HCT116 (cell line): Measurements from ENCODE around the gene KRAS. TPM values are rescaled to one million over a fixed set of nuclear protein-coding genes. Genes with fewer than 3 reads are reported as not detected.

ENCODE experiments used
- ATAC-seq: fragments of 200-7000 bp; cut with Tn5 transposase; 2 replicates; pipeline ENCODE4 v1.9.1; 2020; ENCODE audit warnings: mild to moderate bottlenecking, moderate library complexity
- BruUV-seq: library from RNA; stranded (reverse); fragments of 400-500 nt; replicated peaks from 2 replicates; lab custom pipeline; 2021; lab: Mats Ljungman, UMichigan
- CTCF ChIA-PET: fragments of 300-600 bp; sonication (Branson Sonifier 250); formaldehyde crosslinking; loops from one replicate; lab custom pipeline; 2021; ENCODE audit warnings: antibody characterized with exemption; lab: Charles Lee
- POLR2A ChIA-PET: fragments of 300-600, 350-600 bp; sonication (Branson Sonifier 250); formaldehyde crosslinking; loops from one replicate; lab custom pipeline; 2021; ENCODE audit warnings: antibody characterized with exemption; lab: Charles Lee
- RAD21 ChIA-PET, 2 experiments: fragments of 300-600 bp; sonication (Branson Sonifier 250); formaldehyde crosslinking; loops; one replicate each; lab custom pipeline; 2023; ENCODE audit warnings: low total read pairs in 2 of 2; ENCODE audit not compliant: uncharacterized antibody in 2 of 2, unreplicated experiment in 2 of 2, low non-redundant PET in 1 of 2; lab: Charles Lee
- DNase-seq: peaks from one replicate; pipeline ENCODE4 v3.0.0-alpha.2; 2010; ENCODE audit warnings: low read depth, low spot score
- H2AFZ ChIP-seq: fragments of 200-600 bp; shearing (Covaris generic), sonication (generic); 2 replicates; pipeline ENCODE4 v1.6.1; 2017; ENCODE audit warnings: low read depth, mixed run types, mixed read lengths, antibody characterized with exemption, low read length; ENCODE audit not compliant: poor library complexity, severe bottlenecking
- H3K27ac ChIP-seq: 2 replicates; pipeline ENCODE4 v1.5.1; 2012; ENCODE audit warnings: low read depth, low read length
- H3K27me3 ChIP-seq: fragments of 200-600 bp; sonication (generic); 2 replicates; pipeline ENCODE4 v1.6.1; 2016; ENCODE audit warnings: mixed run types, low read length, mixed read lengths; ENCODE audit not compliant: insufficient read depth
- H3K36me3 ChIP-seq, 2 experiments: fragments of 200-500 bp in 1 of 2; fragments of 200-600 bp in 1 of 2; sonication (Bioruptor generic) in 1 of 2; sonication (generic) in 1 of 2; 2 replicates each; pipeline versions ENCODE4 v1.5.1 to v1.6.1; 2014 to 2016; ENCODE audit warnings: low read length in 2 of 2, inconsistent platforms in 1 of 2, mixed read lengths in 1 of 2, mixed run types in 1 of 2; ENCODE audit not compliant: insufficient read depth in 2 of 2, control insufficient read depth in 1 of 2
- H3K4me1 ChIP-seq, 2 experiments: fragments of 200-600 bp in 1 of 2; sonication (generic) in 1 of 2; 2 replicates each; pipeline versions ENCODE4 v1.5.1 to v1.6.1; 2012 to 2017; ENCODE audit warnings: low read length in 2 of 2, inconsistent platforms in 1 of 2, mild to moderate bottlenecking in 1 of 2, mixed read lengths in 1 of 2, mixed run types in 1 of 2, moderate library complexity in 1 of 2; ENCODE audit not compliant: insufficient read depth in 2 of 2, control insufficient read depth in 1 of 2
- H3K4me2 ChIP-seq: fragments of 200-600 bp; sonication (generic); 2 replicates; pipeline ENCODE4 v1.6.1; 2017; ENCODE audit warnings: mixed run types, low read length, mixed read lengths
- H3K4me3 ChIP-seq, 2 experiments: fragments of 200-600 bp in 1 of 2; sonication (generic) in 1 of 2; replicated peaks in 1 of 2; 2 replicates each; pipeline ENCODE4 v1.5.1; 2011 to 2016; ENCODE audit warnings: low read length in 2 of 2, control low read depth in 1 of 2, low read depth in 1 of 2, mild to moderate bottlenecking in 1 of 2, mixed read lengths in 1 of 2, mixed run types in 1 of 2
- H3K79me2 ChIP-seq: fragments of 200-600 bp; sonication (generic); 2 replicates; pipeline ENCODE4 v1.6.1; 2017; ENCODE audit warnings: mild to moderate bottlenecking, mixed run types, low read length, moderate library complexity, mixed read lengths; ENCODE audit not compliant: insufficient read depth
- H3K9ac ChIP-seq: fragments of 200-600 bp; sonication (generic); 2 replicates; pipeline ENCODE4 v1.6.1; 2016; ENCODE audit warnings: low read length, mixed read lengths
- H3K9me2 ChIP-seq: fragments of 200-600 bp; sonication (generic), shearing (Covaris generic); 2 replicates; pipeline ENCODE4 v1.6.1; 2017; ENCODE audit warnings: mixed run types, mild to moderate bottlenecking, moderate library complexity; ENCODE audit not compliant: insufficient read depth
- H3K9me3 ChIP-seq, 2 experiments: fragments of 200-500 bp in 1 of 2; fragments of 200-600 bp in 1 of 2; sonication (Bioruptor generic) in 1 of 2; sonication (generic) in 1 of 2; 2 replicates each; pipeline ENCODE4 v1.6.1; 2014 to 2017; ENCODE audit warnings: low read length in 2 of 2, mixed read lengths in 2 of 2, inconsistent platforms in 1 of 2, low read depth in 1 of 2, mild to moderate bottlenecking in 1 of 2, mixed run types in 1 of 2, moderate library complexity in 1 of 2; ENCODE audit not compliant: control insufficient read depth in 1 of 2, insufficient read depth in 1 of 2
- H4K20me1 ChIP-seq: fragments of 200-600 bp; sonication (generic), shearing (Covaris generic); 2 replicates; pipeline ENCODE4 v1.6.1; 2017; ENCODE audit warnings: mixed run types, mild to moderate bottlenecking, moderate library complexity; ENCODE audit not compliant: insufficient read depth
- ELF1 ChIP-seq: IDR thresholded peaks from 2 replicates; pipeline ENCODE4 v1.6.1; 2012; ENCODE audit warnings: low read depth, borderline replicate concordance
- EZH2 ChIP-seq: fragments of 200-600 bp; sonication (generic); IDR thresholded peaks from 2 replicates; pipeline ENCODE4 v1.6.1; 2017; ENCODE audit warnings: antibody characterized with exemption, mixed run types
- POLR2AphosphoS5 ChIP-seq: IDR thresholded peaks from 2 replicates; pipeline ENCODE4 v1.6.1; 2011; ENCODE audit warnings: mild to moderate bottlenecking, low read depth, low read length, moderate library complexity
- RAD21 ChIP-seq: IDR thresholded peaks from 2 replicates; pipeline ENCODE4 v1.6.1; 2012; ENCODE audit warnings: low read depth, mild to moderate bottlenecking
- SRF ChIP-seq: IDR thresholded peaks from 2 replicates; pipeline ENCODE4 v1.6.1; 2012; ENCODE audit warnings: low read depth
- TCF7L2 ChIP-seq: IDR thresholded peaks from 2 replicates; pipeline ENCODE4 v1.7.0; 2011; ENCODE audit warnings: borderline replicate concordance, inconsistent platforms; ENCODE audit not compliant: insufficient read depth, insufficient read length; ENCODE audit errors: extremely low read depth
- YY1 ChIP-seq: IDR thresholded peaks from 2 replicates; pipeline ENCODE4 v1.6.1; 2011; ENCODE audit warnings: low read length, low read depth, moderate library complexity, mild to moderate bottlenecking; ENCODE audit not compliant: insufficient replicate concordance; ENCODE audit errors: extremely low read depth
- intact Hi-C: fragments of 100-400 bp; cut with micrococcal nuclease; formaldehyde crosslinking; loops from 2 replicates; pipeline ENCODE4 v1.10.0; 2022
- total RNA-seq: library from RNA; stranded (reverse); gene quantifications from one replicate; pipeline ENCODE4 v1.2.1, GENCODE V29; 2021; ENCODE audit not compliant: unreplicated experiment
- TF ChIP-seq, protein P1 (sequence below): IDR thresholded peaks from 2 replicates; pipeline ENCODE4 v1.6.1; 2011; ENCODE audit warnings: mild to moderate bottlenecking, low read length, moderate library complexity; ENCODE audit not compliant: insufficient replicate concordance; ENCODE audit errors: extremely low read depth
- TF ChIP-seq, protein P2 (sequence below): IDR thresholded peaks from 2 replicates; pipeline ENCODE4 v1.6.1; 2012

KRAS gene
- total RNA-seq, 1 experiment from 2014 or later = 37.5 TPM

DNA sequence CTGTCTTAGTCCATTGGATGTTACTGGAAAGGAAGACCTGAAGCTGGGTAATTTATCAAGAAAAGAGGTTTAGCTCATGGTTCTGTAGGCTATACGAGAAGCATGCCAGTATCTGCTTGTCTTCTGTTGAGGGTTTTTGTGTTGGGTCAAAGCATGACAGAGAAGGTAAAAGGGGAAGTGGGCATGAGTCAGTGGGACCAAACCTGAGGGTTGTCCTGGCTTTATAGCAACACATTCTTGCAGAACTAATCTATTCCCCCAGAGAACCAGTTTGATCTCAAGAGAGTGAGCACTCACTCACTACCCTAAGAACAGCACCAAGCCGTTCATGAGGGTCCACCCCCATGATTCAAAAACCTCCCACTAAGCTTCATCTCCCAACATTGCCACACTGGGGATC is 19.0 kb upstream of the KRAS start:
- H3K36me3 ChIP-seq = no peaks in the 10 kb centered on the region
- no peaks in the 10 kb centered on the region for H3K9me2 ChIP-seq
- POLR2A ChIA-PET = no interaction called here
- DNase-seq (no peak), ATAC-seq (no peak)
- BruUV-seq = no TSS peak
- RAD21 ChIA-PET = no interaction called here
- intact Hi-C loops = no loop called here
- TF ChIP-seq ELF1 (no peak), SRF (no peak), TCF7L2 (no peak), RAD21 (no peak), YY1 (no peak)
- no peak overlapping the region for H3K27ac ChIP-seq
- no peak overlapping the region for H2AFZ ChIP-seq
- H3K4me1 ChIP-seq = no peaks in the 10 kb centered on the region
- no peaks in the 10 kb centered on the region for H4K20me1 ChIP-seq
- H3K9ac ChIP-seq = no peak overlapping the region
- H3K9me3 ChIP-seq = no peaks in the 10 kb centered on the region
- CTCF ChIA-PET = no interaction called here
- no peaks in the 10 kb centered on the region for H3K27me3 ChIP-seq
- H3K4me3 ChIP-seq = no peak overlapping the region
- no peak overlapping the region for H3K4me2 ChIP-seq
- H3K79me2 ChIP-seq = no peaks in the 10 kb centered on the region

DNA sequence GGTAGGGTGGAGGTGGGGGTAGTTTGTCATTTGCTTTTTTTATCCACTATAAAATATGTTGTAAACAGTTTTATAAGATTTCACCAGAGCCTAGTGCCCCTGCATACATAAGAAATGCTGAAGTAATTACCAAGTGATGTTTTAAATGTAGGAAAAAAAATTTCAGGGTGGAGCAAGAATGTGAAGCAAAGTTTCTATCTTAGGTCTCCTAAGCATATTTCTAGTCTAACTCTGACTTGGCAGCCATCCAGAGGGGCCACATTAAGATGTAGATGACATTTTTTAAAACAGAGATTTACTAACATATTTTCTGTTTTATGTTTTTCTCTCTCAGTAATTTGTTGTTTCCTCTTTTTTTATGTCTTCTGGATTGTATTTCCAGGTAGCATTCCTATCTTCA is 15.8 kb upstream of the KRAS start:
- Histone ChIP-seq H3K4me1 (no peaks in the 10 kb centered on the region), H3K27ac (no peak overlapping the region), H3K4me2 (no peak overlapping the region), H3K27me3 (no peaks in the 10 kb centered on the region), H3K9ac (no peak overlapping the region), H3K9me3 (no peaks in the 10 kb centered on the region), H3K79me2 (no peaks in the 10 kb centered on the region), H3K36me3 (no peaks in the 10 kb centered on the region), H3K9me2 (no peaks in the 10 kb centered on the region), H4K20me1 (no peaks in the 10 kb centered on the region), H3K4me3 (no peak overlapping the region), H2AFZ (no peak overlapping the region)
- intact Hi-C loops = no loop called here
- ChIA-PET POLR2A (no interaction called here), RAD21 (no interaction called here), CTCF (no interaction called here)
- TF ChIP-seq POLR2AphosphoS5 = no peak
- TF ChIP-seq EZH2 = no peak
- TF ChIP-seq, protein P1, sequence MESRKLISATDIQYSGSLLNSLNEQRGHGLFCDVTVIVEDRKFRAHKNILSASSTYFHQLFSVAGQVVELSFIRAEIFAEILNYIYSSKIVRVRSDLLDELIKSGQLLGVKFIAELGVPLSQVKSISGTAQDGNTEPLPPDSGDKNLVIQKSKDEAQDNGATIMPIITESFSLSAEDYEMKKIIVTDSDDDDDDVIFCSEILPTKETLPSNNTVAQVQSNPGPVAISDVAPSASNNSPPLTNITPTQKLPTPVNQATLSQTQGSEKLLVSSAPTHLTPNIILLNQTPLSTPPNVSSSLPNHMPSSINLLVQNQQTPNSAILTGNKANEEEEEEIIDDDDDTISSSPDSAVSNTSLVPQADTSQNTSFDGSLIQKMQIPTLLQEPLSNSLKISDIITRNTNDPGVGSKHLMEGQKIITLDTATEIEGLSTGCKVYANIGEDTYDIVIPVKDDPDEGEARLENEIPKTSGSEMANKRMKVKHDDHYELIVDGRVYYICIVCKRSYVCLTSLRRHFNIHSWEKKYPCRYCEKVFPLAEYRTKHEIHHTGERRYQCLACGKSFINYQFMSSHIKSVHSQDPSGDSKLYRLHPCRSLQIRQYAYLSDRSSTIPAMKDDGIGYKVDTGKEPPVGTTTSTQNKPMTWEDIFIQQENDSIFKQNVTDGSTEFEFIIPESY = no peak
- TF ChIP-seq, protein P2, sequence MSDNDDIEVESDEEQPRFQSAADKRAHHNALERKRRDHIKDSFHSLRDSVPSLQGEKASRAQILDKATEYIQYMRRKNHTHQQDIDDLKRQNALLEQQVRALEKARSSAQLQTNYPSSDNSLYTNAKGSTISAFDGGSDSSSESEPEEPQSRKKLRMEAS = no peak
- no peak for DNase-seq
- no peak for ATAC-seq
- BruUV-seq = no TSS peak
